CD4-positive, alpha-beta T cell treated with Interferon gamma for 1 hour (primary cell): ENCODE measurements around the gene CNTN5.

Source experiments
- DNase-seq: peaks from one replicate; pipeline ENCODE4 v3.0.0-alpha.2; 2020

Gene CNTN5

DNA sequence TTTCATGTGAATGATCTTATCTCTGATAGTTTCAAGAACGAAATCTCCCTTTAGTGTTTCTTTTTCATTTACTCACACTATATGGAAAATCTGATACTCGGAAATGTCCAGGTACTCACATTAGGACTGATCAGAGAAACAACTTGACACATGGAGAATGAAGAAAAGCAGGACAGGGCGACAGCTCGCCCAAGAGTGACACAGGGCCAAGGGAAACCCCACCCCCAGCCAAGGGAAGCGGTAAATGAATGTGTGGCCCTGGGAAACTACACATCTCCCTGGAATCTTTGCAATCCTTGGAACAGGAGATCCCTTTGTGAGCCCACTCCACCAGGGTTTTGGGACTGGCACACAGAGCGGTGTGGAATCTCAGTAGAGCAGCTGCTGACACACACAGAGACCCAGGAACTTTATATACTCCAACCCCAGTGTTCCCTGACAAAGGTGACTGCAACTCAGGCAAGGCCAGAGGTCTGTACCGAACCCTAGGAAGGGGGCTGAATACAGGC lies 1362.7 kb downstream of the CNTN5 start:
- DNase-seq, result no peak

DNA sequence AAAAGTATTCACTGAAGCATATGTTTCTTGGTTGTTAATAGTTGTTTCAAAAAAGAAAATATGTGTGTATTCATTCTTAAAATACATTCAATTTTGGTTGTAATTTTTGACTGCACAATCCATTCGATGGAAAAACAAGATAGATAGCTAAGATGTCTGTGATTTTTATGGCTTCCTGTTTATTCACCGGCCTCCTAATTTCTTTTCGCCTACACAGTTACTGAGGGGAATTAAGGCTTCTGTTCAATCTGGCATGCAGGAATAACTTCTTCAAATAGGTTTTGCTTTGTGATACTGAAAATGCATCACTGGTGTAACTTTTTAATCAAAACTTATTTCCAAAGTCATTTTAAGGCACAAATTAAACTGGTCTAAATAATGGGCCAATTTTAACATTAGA lies 1375.5 kb downstream of the CNTN5 start:
- no peak for DNase-seq

DNA sequence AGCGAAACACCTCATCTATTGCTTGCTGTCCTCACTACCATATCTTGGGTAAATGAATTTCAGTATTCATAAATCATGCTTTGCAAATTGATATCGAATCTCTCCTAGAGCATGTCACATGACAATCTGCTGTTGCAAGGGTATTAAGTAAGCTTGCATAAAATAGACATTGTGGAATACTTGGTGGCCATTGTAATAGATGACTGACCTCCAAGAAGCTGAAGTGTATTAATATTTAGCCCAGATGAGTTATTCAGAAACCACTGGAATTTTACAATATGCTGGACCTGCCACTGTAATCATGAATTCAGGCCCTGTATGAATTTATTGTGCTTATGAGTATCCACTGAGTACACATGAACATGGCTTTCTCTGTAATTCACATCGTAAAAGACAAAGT lies 1376.7 kb downstream of the CNTN5 start:
- DNase-seq, result no peak

DNA sequence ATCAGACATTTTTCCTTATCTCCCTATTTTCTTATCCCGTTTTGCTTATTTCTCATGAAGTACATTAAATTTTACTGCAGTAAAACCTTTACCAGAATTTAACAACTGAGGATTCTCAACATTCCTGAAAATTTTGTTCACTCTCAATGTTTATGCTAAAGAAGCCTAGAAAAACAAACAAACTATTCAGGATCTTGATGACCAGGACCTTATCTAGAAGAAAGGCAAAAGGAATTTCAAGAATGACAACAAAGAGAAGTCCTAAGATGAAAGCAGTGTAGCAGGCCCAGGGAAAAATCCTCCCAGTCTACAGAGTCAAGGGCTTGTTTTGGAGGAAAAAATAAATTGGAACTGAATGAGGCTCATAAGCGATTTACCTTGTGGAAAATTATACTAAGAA lies 1383.1 kb downstream of the CNTN5 start:
- no peak for DNase-seq

DNA sequence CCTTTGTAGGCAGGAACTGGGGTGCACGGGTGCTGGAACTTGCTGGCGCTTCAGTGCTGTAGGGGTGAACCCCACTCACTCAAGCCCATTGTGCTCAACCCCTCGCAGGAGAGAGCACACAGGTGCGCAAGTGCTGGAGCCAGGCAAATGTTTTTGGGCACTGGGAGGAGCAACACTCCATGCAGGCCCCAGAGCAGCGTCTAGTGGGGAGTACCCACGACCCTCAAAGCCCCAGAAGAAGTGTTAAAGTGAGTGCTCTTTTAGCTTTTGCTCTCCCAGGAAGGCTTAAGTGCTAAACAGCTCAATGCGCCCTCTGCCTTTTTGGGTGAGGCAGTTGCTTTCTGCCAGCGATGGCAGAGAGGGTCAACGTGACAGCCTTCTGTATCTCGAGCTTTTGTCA lies 1384.2 kb downstream of the CNTN5 start:
- no peak for DNase-seq
